Measurements from ENCODE around the gene TKT. TPM values are rescaled to one million over a fixed set of nuclear protein-coding genes. Genes with fewer than 3 reads are reported as not detected.

The TKT gene
- total RNA-seq, 1 donor from 2014 or later = 564 TPM

GRCh38 chr3:53250453-53250852 lies 5.4 kb downstream of the TKT start:
- Mint-ChIP-seq H3K9me3 (no peaks in the 10 kb centered on the region), H3K27me3 (ENCODE audit: low read depth) (no peaks in the 10 kb centered on the region), H3K4me3 (peak overlapping the region; percentile 54), H3K36me3 (ENCODE audit: low read depth) (peaks cover 11% of the 10 kb centered on the region), H3K27ac (ENCODE audit: unreplicated experiment) (no peak overlapping the region), H3K4me1 (peaks cover 60% of the 10 kb centered on the region)
- no peak for TF ChIP-seq CTCF (conservative IDR thresholded peaks at IDR 0.05)
- DNase-seq (ENCODE audit: low read depth, low spot score) = no peak

- Mint-ChIP-seq H3K9me3 (no peaks in the 10 kb centered on the region), H3K27me3 (ENCODE audit: low read depth) (no peaks in the 10 kb centered on the region), H3K36me3 (ENCODE audit: low read depth) (peaks cover 11% of the 10 kb centered on the region), H3K4me1 (peaks cover 61% of the 10 kb centered on the region), H3K4me3 (peak overlapping the region; percentile 52), H3K27ac (ENCODE audit: unreplicated experiment) (no peak overlapping the region)
- no peak for TF ChIP-seq CTCF (conservative IDR thresholded peaks at IDR 0.05)
- no peak for DNase-seq (ENCODE audit: low read depth, low spot score)
These were observed 7.7 kb downstream of the TKT start for GRCh38 chr3:53248161-53248560.

GRCh38 chr3:53247619-53248018 lies 8.2 kb downstream of the TKT start:
- no peak for DNase-seq (ENCODE audit: low read depth, low spot score)
- Mint-ChIP-seq H3K27ac (ENCODE audit: unreplicated experiment) (no peak overlapping the region), H3K36me3 (ENCODE audit: low read depth) (peaks cover 11% of the 10 kb centered on the region), H3K4me1 (peaks cover 60% of the 10 kb centered on the region), H3K27me3 (ENCODE audit: low read depth) (no peaks in the 10 kb centered on the region), H3K9me3 (no peaks in the 10 kb centered on the region), H3K4me3 (peak overlapping the region; percentile 52)
- TF ChIP-seq CTCF (conservative IDR thresholded peaks at IDR 0.05) = no peak

- Mint-ChIP-seq H3K9me3 (no peaks in the 10 kb centered on the region), H3K4me1 (peaks cover 42% of the 10 kb centered on the region), H3K27me3 (ENCODE audit: low read depth) (no peaks in the 10 kb centered on the region), H3K36me3 (ENCODE audit: low read depth) (peaks cover 11% of the 10 kb centered on the region), H3K4me3 (no peak overlapping the region), H3K27ac (ENCODE audit: unreplicated experiment) (peak overlapping the region; percentile 43)
- no peak for TF ChIP-seq CTCF (conservative IDR thresholded peaks at IDR 0.05)
- DNase-seq (ENCODE audit: low read depth, low spot score) = no peak
These were observed 11.6 kb downstream of the TKT start for GRCh38 chr3:53244271-53244670.

GRCh38 chr3:53243785-53244184 lies 12.0 kb downstream of the TKT start:
- Mint-ChIP-seq H3K27me3 (ENCODE audit: low read depth) (no peaks in the 10 kb centered on the region), H3K27ac (ENCODE audit: unreplicated experiment) (no peak overlapping the region)

More at GRCh38 chr3:53243785-53244184, 12.0 kb downstream of the TKT start:
- H3K4me1 Mint-ChIP-seq = peaks cover 41% of the 10 kb centered on the region
- peaks cover 11% of the 10 kb centered on the region for H3K36me3 Mint-ChIP-seq (ENCODE audit: low read depth)
- H3K9me3 Mint-ChIP-seq = no peaks in the 10 kb centered on the region
- DNase-seq (ENCODE audit: low read depth, low spot score) = no peak
- H3K4me3 Mint-ChIP-seq = no peak overlapping the region
- no peak for TF ChIP-seq CTCF (conservative IDR thresholded peaks at IDR 0.05)

Data from neural crest cell (in vitro differentiated cells).